ENCODE data around the gene PDHX. TPM values are rescaled to one million over a fixed set of nuclear protein-coding genes. Genes with fewer than 3 reads are reported as not detected.
"Not testable (repeated sequence)": the region's sequence is repeated elsewhere in the genome, so short reads cannot be mapped to it uniquely, and the experiment has no call there.

PDHX gene
- polyA plus RNA-seq (ENCODE audit: insufficient read length) = 38.6 TPM
- long read RNA-seq, donor 1, partial matches to known transcripts = 55 of 59 reads
- long read RNA-seq, donor 1, other reads (novel, unspliced or antisense) = 0 of 59 reads
- long read RNA-seq, donor 2, transcript PDHX-201 (11 exons, 2,389 nt) = major isoform, 10 of 33 reads
- long read RNA-seq, donor 2, partial matches to known transcripts = 23 of 33 reads
- long read RNA-seq, donor 2, other reads (novel, unspliced or antisense) = 0 of 33 reads
- long read RNA-seq, donor 3, transcript PDHX-201 (11 exons, 2,389 nt) = major isoform, 8 of 9 reads
- long read RNA-seq, donor 3, partial matches to known transcripts = 0 of 9 reads
- long read RNA-seq, donor 3, other reads (novel, unspliced or antisense) = 0 of 9 reads
- long read RNA-seq, donor 4, partial matches to known transcripts = 9 of 9 reads
- long read RNA-seq, donor 4, other reads (novel, unspliced or antisense) = 0 of 9 reads
- long read RNA-seq, donor 5, transcript PDHX-201 (11 exons, 2,389 nt) = major isoform, 13 of 60 reads
- long read RNA-seq, donor 5, partial matches to known transcripts = 47 of 60 reads
- long read RNA-seq, donor 5, other reads (novel, unspliced or antisense) = 0 of 60 reads
- long read RNA-seq, donor 6, transcript PDHX-201 (11 exons, 2,389 nt) = major isoform, 6 of 6 reads
- long read RNA-seq, donor 6, partial matches to known transcripts = 0 of 6 reads
- long read RNA-seq, donor 6, other reads (novel, unspliced or antisense) = 0 of 6 reads
- long read RNA-seq, donor 7, transcript PDHX-201 (11 exons, 2,389 nt) = major isoform, 10 of 96 reads
- long read RNA-seq, donor 7, partial matches to known transcripts = 48 of 96 reads
- long read RNA-seq, donor 7, other reads (novel, unspliced or antisense) = 38 of 96 reads
- long read RNA-seq, donor 8, partial matches to known transcripts = 15 of 36 reads
- long read RNA-seq, donor 8, other reads (novel, unspliced or antisense) = 18 of 36 reads

- peak; percentile 98 for DNase-seq
Measured at GRCh38 chr11:34916015-34916842, at the start of gene PDHX, which contains the start of gene APIP. TSS of gene PDHX (plus strand) at chr11:34916618. CDS start at chr11:34916656, 38 bp downstream. TSS of gene APIP (minus strand) at chr11:34916379. CDS start at chr11:34916284, 95 bp downstream.

GRCh38 chr11:34869425-34869824 lies 47.0 kb upstream of the PDHX start:
- DNase-seq = no peak

GRCh38 chr11:34870548-34871196 lies 45.7 kb upstream of the PDHX start:
- no peak for DNase-seq

- DNase-seq = no peak
Measured at GRCh38 chr11:34874202-34874601, 42.2 kb upstream of the PDHX start.

GRCh38 chr11:34877375-34877975 lies 38.9 kb upstream of the PDHX start:
- no peak for DNase-seq

- no peak for DNase-seq
Measured at GRCh38 chr11:34881900-34882299, 34.5 kb upstream of the PDHX start.

GRCh38 chr11:34886609-34887008 lies 29.8 kb upstream of the PDHX start:
- DNase-seq = no peak

- DNase-seq = no peak
Measured at GRCh38 chr11:34887260-34887659, 29.2 kb upstream of the PDHX start.

- DNase-seq = no peak
Measured at GRCh38 chr11:34890089-34890488, 26.3 kb upstream of the PDHX start.

GRCh38 chr11:34890812-34891211 lies 25.6 kb upstream of the PDHX start:
- peak; percentile 37 for DNase-seq

- DNase-seq = no peak
Measured at GRCh38 chr11:34891611-34892010, 24.8 kb upstream of the PDHX start.

GRCh38 chr11:34893416-34893815 lies 23.0 kb upstream of the PDHX start:
- no peak for DNase-seq

GRCh38 chr11:34896191-34896590 lies 20.2 kb upstream of the PDHX start:
- not testable (repeated sequence) for DNase-seq

GRCh38 chr11:34897171-34897870 lies 19.1 kb upstream of the PDHX start:
- no peak for DNase-seq

- DNase-seq = no peak
Measured at GRCh38 chr11:34898474-34898873, 17.9 kb upstream of the PDHX start.

GRCh38 chr11:34899633-34900016 lies 16.8 kb upstream of the PDHX start:
- no peak for DNase-seq

GRCh38 chr11:34904421-34904955 lies 11.9 kb upstream of the PDHX start:
- DNase-seq = no peak

GRCh38 chr11:34905666-34906065 lies 10.8 kb upstream of the PDHX start:
- DNase-seq = no peak

- DNase-seq = no peak
Measured at GRCh38 chr11:34907934-34908593, 8.4 kb upstream of the PDHX start.

Data from left kidney (tissue), 8 donors.